DOHH2 (cell line): ENCODE data around the gene FANCB.

Experiments
- EZH2phosphoT487 ChIP-seq: fragments of 200-600 bp; sonication (generic); IDR thresholded peaks from 2 replicates; pipeline ENCODE4 v1.6.1; 2017; ENCODE audit warnings: borderline replicate concordance, mild to moderate bottlenecking, antibody characterized with exemption, low read length, moderate library complexity, mixed read lengths
- TF ChIP-seq, protein P1 (sequence below): fragments of 200-600 bp; sonication (generic); IDR thresholded peaks from one replicate; pipeline ENCODE4 v1.5.1; 2014; ENCODE audit warnings: antibody characterized with exemption, mild to moderate bottlenecking, low read depth, low read length; ENCODE audit not compliant: poor library complexity, severe bottlenecking

DNA sequence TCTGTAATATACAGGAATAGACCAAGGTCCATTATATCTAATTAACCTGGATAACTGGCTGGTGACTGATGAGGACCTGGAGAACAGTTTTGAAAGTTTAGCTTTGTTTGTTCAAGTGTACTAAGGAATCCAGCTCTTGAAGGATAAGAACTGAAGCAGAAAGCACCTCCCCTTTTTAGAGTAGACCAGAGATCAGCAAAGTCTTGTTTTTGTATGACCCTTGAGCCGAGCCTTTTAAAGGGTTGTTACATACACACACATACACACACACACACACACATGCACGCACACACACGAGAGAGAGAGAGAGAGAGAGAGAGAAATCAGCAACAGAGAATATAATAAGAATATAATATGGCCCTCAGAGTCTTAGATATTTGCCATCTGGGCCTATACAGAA, 13.4 kb upstream of the FANCB start:
- TF ChIP-seq, protein P1, sequence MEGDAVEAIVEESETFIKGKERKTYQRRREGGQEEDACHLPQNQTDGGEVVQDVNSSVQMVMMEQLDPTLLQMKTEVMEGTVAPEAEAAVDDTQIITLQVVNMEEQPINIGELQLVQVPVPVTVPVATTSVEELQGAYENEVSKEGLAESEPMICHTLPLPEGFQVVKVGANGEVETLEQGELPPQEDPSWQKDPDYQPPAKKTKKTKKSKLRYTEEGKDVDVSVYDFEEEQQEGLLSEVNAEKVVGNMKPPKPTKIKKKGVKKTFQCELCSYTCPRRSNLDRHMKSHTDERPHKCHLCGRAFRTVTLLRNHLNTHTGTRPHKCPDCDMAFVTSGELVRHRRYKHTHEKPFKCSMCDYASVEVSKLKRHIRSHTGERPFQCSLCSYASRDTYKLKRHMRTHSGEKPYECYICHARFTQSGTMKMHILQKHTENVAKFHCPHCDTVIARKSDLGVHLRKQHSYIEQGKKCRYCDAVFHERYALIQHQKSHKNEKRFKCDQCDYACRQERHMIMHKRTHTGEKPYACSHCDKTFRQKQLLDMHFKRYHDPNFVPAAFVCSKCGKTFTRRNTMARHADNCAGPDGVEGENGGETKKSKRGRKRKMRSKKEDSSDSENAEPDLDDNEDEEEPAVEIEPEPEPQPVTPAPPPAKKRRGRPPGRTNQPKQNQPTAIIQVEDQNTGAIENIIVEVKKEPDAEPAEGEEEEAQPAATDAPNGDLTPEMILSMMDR = no peak
- TF ChIP-seq EZH2phosphoT487 = no peak
